Caco-2 (cell line): ENCODE results near the gene CHRM1. TPM values are rescaled to one million over a fixed set of nuclear protein-coding genes. Genes with fewer than 3 reads are reported as not detected.

Experiments used
- BruUV-seq: library from RNA; stranded (reverse); fragments of 400-500 nt; replicated peaks from 2 replicates; lab custom pipeline; 2021; lab: Mats Ljungman, UMichigan
- CTCF ChIA-PET: fragments of 300-600 bp; sonication (Branson Sonifier 250); formaldehyde crosslinking; loops from one replicate; lab custom pipeline; 2022; ENCODE audit warnings: antibody characterized with exemption; lab: Charles Lee
- POLR2A ChIA-PET: fragments of 300-600 bp; sonication (Branson Sonifier 250); formaldehyde crosslinking; loops from one replicate; lab custom pipeline; 2022; ENCODE audit warnings: antibody characterized with exemption; lab: Charles Lee
- DNase-seq, 2 experiments: peaks; one replicate each; pipeline versions ENCODE4 v3.0.0 to v3.0.0-alpha.2; 2020 to 2022
- H3K27me3 ChIP-seq: replicated peaks from 2 replicates; pipeline ENCODE4 v1.6.0; 2011; ENCODE audit warnings: low read length; ENCODE audit not compliant: control insufficient read depth, insufficient read depth
- H3K36me3 ChIP-seq: 2 replicates; pipeline ENCODE4 v1.5.1; 2011; ENCODE audit warnings: low read length; ENCODE audit not compliant: control insufficient read depth, insufficient read depth
- H3K4me1 ChIP-seq: fragments of 250-450 bp; sonication (Bioruptor Pico); 2 replicates; pipeline ENCODE4 v1.5.1; 2020; ENCODE audit warnings: mild to moderate bottlenecking
- H3K4me3 ChIP-seq: 2 replicates; pipeline ENCODE4 v1.5.1; 2011; ENCODE audit warnings: low read depth, mild to moderate bottlenecking, control low read depth, low read length
- H3K9me3 ChIP-seq: fragments of 250-450 bp; sonication (Bioruptor Pico); 2 replicates; pipeline ENCODE4 v1.5.1; 2020; ENCODE audit warnings: mild to moderate bottlenecking, moderate library complexity
- H3K27ac Mint-ChIP-seq: one replicate; pipeline ENCODE4 v1.8.0; 2022; ENCODE audit warnings: mixed read lengths; ENCODE audit not compliant: unreplicated experiment
- H3K27me3 Mint-ChIP-seq: one replicate; pipeline ENCODE4 v1.8.0; 2022; ENCODE audit warnings: mixed read lengths; ENCODE audit not compliant: insufficient read depth, unreplicated experiment
- H3K36me3 Mint-ChIP-seq: one replicate; pipeline ENCODE4 v1.8.0; 2022; ENCODE audit warnings: mild to moderate bottlenecking, mixed read lengths; ENCODE audit not compliant: insufficient read depth, unreplicated experiment
- H3K4me1 Mint-ChIP-seq: one replicate; pipeline ENCODE4 v1.8.0; 2022; ENCODE audit warnings: low read depth, mixed read lengths; ENCODE audit not compliant: unreplicated experiment
- H3K4me3 Mint-ChIP-seq: one replicate; pipeline ENCODE4 v1.8.0; 2022; ENCODE audit warnings: mild to moderate bottlenecking, moderate library complexity, mixed read lengths; ENCODE audit not compliant: unreplicated experiment
- H3K9me3 Mint-ChIP-seq: one replicate; pipeline ENCODE4 v1.8.0; 2022; ENCODE audit warnings: mixed read lengths; ENCODE audit not compliant: unreplicated experiment
- intact Hi-C: fragments of 100-400 bp; cut with micrococcal nuclease; formaldehyde crosslinking; loops from one replicate; pipeline ENCODE4 v1.10.0; 2022; ENCODE audit not compliant: unreplicated experiment
- total RNA-seq: library from RNA; stranded (reverse); gene quantifications from 2 replicates; pipeline ENCODE4 v1.2.3, GENCODE V29; 2022
- TF ChIP-seq, protein P1 (sequence below), 2 experiments: fragments of 200-600 bp in 1 of 2; IDR thresholded peaks; 1 replicate in 1 of 2; 2 replicates in 1 of 2; pipeline versions ENCODE4 v1.5.1 to v1.8.0; 2011 to 2022; ENCODE audit warnings: antibody characterized with exemption in 1 of 2, control low read depth in 1 of 2, inconsistent platforms in 1 of 2, low read depth in 1 of 2, low read length in 1 of 2, mild to moderate bottlenecking in 1 of 2, moderate library complexity in 1 of 2; ENCODE audit not compliant: insufficient read depth in 1 of 2, severe bottlenecking in 1 of 2, unreplicated experiment in 1 of 2

The CHRM1 gene
- total RNA-seq, 1 experiment from 2014 or later, result not detected

DNA sequence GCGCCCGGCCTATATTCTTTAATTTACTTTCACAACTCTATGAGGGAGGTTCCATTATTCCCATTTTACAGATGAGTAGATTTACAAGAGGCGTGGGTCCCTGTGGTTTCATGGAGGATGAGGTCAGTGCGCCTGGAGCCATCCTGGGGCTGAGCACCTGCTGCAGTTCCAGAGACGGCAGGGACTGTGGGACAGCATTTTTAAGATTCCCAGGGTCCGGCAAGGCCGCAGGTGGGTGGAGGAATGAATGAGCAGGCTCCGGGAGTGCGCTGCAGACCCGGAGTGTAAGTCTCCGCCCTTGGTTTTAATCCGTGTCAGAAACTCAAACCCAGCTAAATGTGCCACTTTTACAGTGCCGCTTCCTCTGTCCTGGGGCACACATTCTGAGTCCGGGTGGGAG lies 4.1 kb upstream of the CHRM1 start:
- CTCF ChIA-PET, result no interaction called here
- H3K4me3 ChIP-seq, result no peak overlapping the region
- H3K27me3 Mint-ChIP-seq, result no peaks in the 10 kb centered on the region

DNA sequence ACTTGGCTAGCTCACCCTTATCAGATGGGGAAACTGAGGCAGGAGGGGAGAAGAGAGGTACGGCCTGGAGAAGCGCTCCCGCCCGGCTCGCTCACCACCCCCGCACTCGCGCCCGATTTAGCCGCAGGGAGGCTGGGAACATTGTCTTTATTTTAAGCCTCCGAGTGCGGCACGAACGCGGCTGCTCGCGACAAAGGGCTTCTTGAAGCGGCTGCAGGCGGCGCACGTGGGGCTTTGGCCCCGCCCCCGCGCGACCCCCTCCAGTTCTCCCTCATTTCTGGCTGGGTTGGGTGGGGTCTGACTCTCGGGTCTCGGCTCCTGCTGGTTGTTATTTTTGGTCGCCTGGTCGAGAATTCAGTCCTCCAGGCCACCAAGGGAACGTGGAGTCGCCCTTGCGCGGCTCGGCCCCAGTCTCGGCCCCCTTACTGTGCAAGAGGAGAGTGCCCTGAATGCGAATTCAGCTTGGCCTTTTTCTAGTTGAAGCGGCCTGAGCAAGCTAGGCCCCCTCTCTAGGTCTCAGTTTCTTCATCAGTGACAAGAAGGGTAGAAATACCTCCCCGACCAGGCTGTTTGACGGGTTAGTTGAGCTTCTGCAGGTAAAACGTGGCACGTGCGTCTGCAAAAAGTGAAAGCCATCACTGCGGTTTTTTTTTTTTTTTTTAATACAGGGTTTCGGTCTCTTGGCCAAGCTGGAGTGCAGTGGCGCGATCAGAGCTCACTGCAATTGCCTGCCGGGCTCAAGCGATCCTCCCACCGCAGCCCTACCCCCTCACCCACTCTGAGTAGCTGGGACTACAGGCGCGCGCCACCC lies 2.6 kb upstream of the CHRM1 start:
- no peaks in the 10 kb centered on the region for H3K36me3 Mint-ChIP-seq
- no peaks in the 10 kb centered on the region for H3K9me3 ChIP-seq
- H3K27ac Mint-ChIP-seq, result no peak overlapping the region
- intact Hi-C loops, result no loop called here
- no peak for DNase-seq
- no peaks in the 10 kb centered on the region; the same call in 1 of the 2 replicates for H3K36me3 ChIP-seq
- ChIA-PET CTCF (interaction anchor here (0.6 to 0.7 kb wide), 3 partner anchors 47 to 99 kb away, joined by 4 to 7 read pairs (median 7); no protein-coding TSS in a partner anchor), POLR2A (interaction anchor here (0.6 kb wide), 1 partner anchor 88 kb away, joined by 4 read pairs; no protein-coding TSS in a partner anchor)
- no peak overlapping the region for H3K4me3 Mint-ChIP-seq
- BruUV-seq, result no TSS peak
- TF ChIP-seq, protein P1, sequence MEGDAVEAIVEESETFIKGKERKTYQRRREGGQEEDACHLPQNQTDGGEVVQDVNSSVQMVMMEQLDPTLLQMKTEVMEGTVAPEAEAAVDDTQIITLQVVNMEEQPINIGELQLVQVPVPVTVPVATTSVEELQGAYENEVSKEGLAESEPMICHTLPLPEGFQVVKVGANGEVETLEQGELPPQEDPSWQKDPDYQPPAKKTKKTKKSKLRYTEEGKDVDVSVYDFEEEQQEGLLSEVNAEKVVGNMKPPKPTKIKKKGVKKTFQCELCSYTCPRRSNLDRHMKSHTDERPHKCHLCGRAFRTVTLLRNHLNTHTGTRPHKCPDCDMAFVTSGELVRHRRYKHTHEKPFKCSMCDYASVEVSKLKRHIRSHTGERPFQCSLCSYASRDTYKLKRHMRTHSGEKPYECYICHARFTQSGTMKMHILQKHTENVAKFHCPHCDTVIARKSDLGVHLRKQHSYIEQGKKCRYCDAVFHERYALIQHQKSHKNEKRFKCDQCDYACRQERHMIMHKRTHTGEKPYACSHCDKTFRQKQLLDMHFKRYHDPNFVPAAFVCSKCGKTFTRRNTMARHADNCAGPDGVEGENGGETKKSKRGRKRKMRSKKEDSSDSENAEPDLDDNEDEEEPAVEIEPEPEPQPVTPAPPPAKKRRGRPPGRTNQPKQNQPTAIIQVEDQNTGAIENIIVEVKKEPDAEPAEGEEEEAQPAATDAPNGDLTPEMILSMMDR (IDR thresholded peaks at IDR 0.05; ENCODE audit: insufficient read depth in 1 of 2, low read depth in 1 of 2, low read length in 1 of 2, severe bottlenecking in 1 of 2, unreplicated experiment in 1 of 2), result no peak
- H3K9me3 Mint-ChIP-seq, result no peaks in the 10 kb centered on the region
- peaks cover 21% of the 10 kb centered on the region for H3K4me1 Mint-ChIP-seq
- peaks cover 18% of the 10 kb centered on the region for H3K4me1 ChIP-seq
- H3K27me3 ChIP-seq, result no peaks in the 10 kb centered on the region
- no peak overlapping the region for H3K4me3 ChIP-seq
- H3K27me3 Mint-ChIP-seq, result no peaks in the 10 kb centered on the region

More for the DNA sequence above, 4.1 kb upstream of the CHRM1 start:
- no peaks in the 10 kb centered on the region for H3K9me3 Mint-ChIP-seq
- TF ChIP-seq, protein P1 (IDR thresholded peaks at IDR 0.05; ENCODE audit: insufficient read depth in 1 of 2, low read depth in 1 of 2, low read length in 1 of 2, severe bottlenecking in 1 of 2, unreplicated experiment in 1 of 2), result no peak
- DNase-seq, result peak in 1 of 2 experiments; percentile 56
- Histone ChIP-seq H3K4me1 (peaks cover 8% of the 10 kb centered on the region), H3K27me3 (no peaks in the 10 kb centered on the region), H3K9me3 (no peaks in the 10 kb centered on the region), H3K36me3 (no peaks in the 10 kb centered on the region)
- POLR2A ChIA-PET, result no interaction called here
- H3K27ac Mint-ChIP-seq, result no peak overlapping the region
- intact Hi-C loops, result no loop called here
- H3K4me1 Mint-ChIP-seq, result peaks cover 10% of the 10 kb centered on the region
- H3K36me3 Mint-ChIP-seq, result no peaks in the 10 kb centered on the region
- no peak overlapping the region for H3K4me3 Mint-ChIP-seq
- no TSS peak for BruUV-seq

DNA sequence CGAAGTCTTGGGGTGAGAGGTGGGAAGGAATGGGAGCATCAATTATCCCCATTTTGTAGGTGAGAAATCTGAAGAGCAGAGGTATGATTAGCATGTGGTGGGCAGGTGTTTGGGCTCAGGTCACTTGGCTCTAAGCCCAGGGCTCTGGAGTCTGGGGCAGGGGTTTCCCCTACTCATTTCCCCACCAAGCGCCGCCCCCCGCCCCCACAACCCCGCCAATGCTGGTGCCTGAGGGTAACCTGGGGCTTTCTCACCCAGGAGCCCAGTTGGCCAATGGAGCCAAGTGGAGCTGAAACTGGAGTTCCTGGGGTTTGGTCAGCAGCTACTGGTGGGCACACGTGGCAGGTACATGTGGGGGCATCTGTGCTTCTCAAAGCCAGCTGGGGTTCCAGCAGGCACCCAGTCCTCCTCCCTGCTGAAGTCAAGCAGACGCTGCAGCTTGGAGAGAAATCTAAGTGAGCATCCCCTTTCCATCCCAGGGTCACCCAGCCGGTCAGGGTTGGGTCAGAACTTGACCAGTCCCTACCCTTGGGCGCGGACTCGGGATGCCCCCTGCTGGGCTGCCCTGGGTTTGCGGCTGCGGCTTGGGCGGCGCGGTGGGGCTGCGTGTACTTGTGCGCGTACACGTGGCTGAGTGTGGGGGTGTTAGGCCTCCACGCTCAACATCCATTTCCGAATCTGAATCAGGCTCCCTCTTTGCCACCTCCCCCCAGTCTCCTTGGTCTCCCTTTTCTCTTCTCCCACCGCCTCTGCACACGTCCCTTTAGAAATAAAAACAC lies 1.7 kb upstream of the CHRM1 start:
- H3K4me1 Mint-ChIP-seq, result peaks cover 15% of the 10 kb centered on the region
- no peak for DNase-seq
- H3K27ac Mint-ChIP-seq, result no peak overlapping the region
- no peaks in the 10 kb centered on the region for H3K9me3 Mint-ChIP-seq
- intact Hi-C loops, result no loop called here
- Histone ChIP-seq H3K4me1 (peaks cover 17% of the 10 kb centered on the region), H3K4me3 (no peak overlapping the region), H3K27me3 (no peaks in the 10 kb centered on the region), H3K36me3 (no peaks in the 10 kb centered on the region; the same call in 1 of the 2 replicates), H3K9me3 (no peaks in the 10 kb centered on the region)
- TF ChIP-seq, protein P1 (IDR thresholded peaks at IDR 0.05; ENCODE audit: insufficient read depth in 1 of 2, low read depth in 1 of 2, low read length in 1 of 2, severe bottlenecking in 1 of 2, unreplicated experiment in 1 of 2), result peak in 1 of 2 experiments; percentile 14
- no TSS peak for BruUV-seq
- no peak overlapping the region for H3K4me3 Mint-ChIP-seq
- CTCF ChIA-PET, result no interaction called here
- H3K36me3 Mint-ChIP-seq, result no peaks in the 10 kb centered on the region
- no peaks in the 10 kb centered on the region for H3K27me3 Mint-ChIP-seq
- POLR2A ChIA-PET, result no interaction called here
